ENCODE data around the gene SLC25A25.
"Not testable (repeated sequence)": the region's sequence is repeated elsewhere in the genome, so short reads cannot be mapped to it uniquely, and the experiment has no call there.

The SLC25A25 gene

GRCh38 chr9:128053560-128053959 is 14.5 kb upstream of the SLC25A25 start:
- no peak for DNase-seq

GRCh38 chr9:128054087-128054486 is 13.9 kb upstream of the SLC25A25 start:
- no peak for DNase-seq

DNA sequence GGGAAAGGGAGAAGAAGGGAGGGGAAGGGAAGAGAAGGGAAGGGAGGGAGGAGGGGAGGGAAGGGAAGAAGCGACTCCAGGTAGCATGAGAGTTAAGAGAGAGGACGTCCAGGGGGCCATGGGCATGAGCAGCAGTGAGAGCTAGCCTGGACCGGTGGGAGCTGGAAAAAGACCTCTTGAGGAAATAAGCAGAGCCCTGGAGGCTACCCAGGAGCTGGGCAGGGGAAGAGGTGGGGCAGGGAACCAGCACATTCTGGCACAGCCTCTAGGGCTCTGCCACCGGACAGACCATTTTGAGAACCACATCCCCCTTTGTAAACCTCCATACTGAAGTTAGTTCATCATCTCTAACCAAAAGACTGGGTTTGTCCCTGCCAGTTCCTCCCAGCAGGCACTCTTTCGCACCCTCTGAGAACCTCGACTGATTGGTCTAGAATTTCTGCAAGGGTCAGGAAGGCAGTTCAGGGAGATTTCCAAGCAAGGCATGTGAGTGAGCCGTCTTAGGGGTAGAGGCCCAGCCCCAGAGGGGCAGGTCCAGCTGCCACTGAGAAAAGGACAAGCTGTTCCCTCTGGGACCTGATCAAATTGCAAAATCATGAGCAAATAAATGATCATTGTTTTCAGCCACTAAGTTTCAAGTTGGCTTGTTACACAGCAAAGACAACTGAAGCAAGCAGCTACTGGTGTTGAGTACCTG is 12.5 kb upstream of the SLC25A25 start:
- no peak for DNase-seq

- DNase-seq = no peak
Measured at GRCh38 chr9:128056086-128056485, 11.9 kb upstream of the SLC25A25 start.

GRCh38 chr9:128056887-128057723 is 10.9 kb upstream of the SLC25A25 start:
- DNase-seq = peak; percentile 69

DNA sequence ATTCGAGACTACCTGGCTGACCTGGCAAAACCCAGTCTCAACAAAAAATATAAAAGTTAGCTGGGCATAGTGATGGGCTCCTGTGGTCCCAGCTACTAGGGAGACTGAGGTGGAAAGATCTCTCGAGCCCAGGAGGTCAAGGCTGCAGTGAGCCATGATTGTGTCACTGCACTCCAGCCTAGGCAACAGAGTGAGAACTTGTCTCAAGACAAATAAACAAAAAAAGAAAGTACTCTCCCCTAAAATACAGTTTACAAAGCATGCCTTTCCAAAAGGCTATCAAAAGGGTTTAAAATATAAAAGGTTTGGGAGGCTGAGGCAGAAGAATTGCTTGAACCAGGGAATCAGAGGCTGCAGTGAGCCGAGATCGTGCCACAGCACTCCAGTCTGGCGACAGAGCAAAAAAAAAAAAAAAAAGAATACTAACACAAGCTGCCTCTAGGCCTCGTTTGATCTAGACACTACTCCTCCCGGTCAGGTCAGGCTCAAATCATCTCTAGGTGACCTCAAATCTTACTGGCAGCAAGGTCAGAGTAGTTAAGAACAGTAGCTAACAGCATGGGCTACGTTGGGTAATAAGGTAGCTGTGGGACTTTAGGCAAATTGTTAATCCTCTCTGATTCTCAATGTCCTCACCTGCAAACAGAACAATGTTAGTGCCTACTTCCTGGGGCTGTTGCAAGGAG is 10.2 kb upstream of the SLC25A25 start:
- DNase-seq = no peak

- no peak for DNase-seq
Measured at GRCh38 chr9:128059365-128059983, 8.6 kb upstream of the SLC25A25 start.

DNA sequence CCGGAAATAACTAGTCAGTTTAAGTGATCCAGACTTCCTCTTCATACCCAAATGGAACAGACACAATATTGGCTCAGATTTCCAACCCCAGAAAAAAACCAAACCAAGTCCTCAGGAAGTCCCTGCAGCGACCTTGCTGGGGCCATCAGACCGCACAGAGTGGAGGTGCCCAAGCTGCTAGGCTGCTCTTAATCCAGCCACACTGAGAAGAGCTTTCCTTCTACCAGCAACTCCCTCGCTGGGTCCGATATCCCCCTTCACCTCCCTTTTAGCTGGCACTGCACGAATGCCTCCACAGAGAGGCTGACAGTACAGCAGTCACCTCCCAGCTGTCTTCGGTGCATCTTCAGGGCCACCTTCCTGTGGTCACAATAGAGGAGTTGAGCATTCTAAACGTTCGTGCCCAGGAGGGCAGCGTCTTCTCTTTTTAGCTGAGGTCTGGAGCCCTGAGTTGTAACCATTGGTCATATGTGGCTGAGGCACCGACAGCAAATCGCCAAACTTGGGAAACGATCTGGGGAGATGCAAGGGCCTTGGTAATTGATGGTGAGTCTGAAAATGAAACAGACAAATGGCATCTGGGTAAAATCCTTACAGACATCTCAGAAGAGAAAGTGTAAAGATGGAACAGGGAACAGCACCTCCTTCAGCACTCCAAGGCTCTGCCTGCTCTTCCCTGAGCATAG is 6.6 kb upstream of the SLC25A25 start:
- no peak for DNase-seq

- DNase-seq = no peak
Measured at GRCh38 chr9:128062279-128062678, 5.8 kb upstream of the SLC25A25 start.

GRCh38 chr9:128062846-128063831 is 4.9 kb upstream of the SLC25A25 start:
- no peak for DNase-seq

- no peak for DNase-seq
Measured at GRCh38 chr9:128065907-128066712, 1.9 kb upstream of the SLC25A25 start.

GRCh38 chr9:128066713-128067644 is 1.1 kb upstream of the SLC25A25 start, which contains the start of gene NAIF1:
TSS of gene NAIF1 (minus strand) at chr9:128067320. CDS start at chr9:128067101, 219 bp downstream.
- DNase-seq = peak; percentile 100

GRCh38 chr9:128068386-128069205 is 564 bp downstream of the SLC25A25 start:
- no peak for DNase-seq

- DNase-seq = no peak
Measured at GRCh38 chr9:128070874-128071273, 2.8 kb downstream of the SLC25A25 start.

DNA sequence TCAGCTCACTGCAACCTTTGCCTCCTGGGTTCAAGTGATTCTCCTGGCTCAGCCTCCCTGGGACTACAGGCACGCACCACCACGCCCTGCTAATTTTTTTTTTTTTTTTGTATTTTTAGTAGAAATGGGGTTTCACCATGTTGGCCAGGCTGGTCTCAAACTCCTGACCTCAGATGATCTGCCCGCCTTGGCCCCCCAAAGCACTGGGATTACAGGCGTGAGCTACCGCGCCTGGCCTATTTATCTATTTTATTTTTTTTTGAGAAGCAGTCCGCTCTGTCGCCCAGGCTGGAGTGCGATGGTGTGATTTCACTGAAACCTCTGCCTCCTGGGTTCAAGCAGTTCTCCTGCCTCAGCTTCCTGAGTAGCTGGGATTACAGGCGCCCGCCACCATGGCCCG is 3.4 kb downstream of the SLC25A25 start:
- DNase-seq = not testable (repeated sequence)

DNA sequence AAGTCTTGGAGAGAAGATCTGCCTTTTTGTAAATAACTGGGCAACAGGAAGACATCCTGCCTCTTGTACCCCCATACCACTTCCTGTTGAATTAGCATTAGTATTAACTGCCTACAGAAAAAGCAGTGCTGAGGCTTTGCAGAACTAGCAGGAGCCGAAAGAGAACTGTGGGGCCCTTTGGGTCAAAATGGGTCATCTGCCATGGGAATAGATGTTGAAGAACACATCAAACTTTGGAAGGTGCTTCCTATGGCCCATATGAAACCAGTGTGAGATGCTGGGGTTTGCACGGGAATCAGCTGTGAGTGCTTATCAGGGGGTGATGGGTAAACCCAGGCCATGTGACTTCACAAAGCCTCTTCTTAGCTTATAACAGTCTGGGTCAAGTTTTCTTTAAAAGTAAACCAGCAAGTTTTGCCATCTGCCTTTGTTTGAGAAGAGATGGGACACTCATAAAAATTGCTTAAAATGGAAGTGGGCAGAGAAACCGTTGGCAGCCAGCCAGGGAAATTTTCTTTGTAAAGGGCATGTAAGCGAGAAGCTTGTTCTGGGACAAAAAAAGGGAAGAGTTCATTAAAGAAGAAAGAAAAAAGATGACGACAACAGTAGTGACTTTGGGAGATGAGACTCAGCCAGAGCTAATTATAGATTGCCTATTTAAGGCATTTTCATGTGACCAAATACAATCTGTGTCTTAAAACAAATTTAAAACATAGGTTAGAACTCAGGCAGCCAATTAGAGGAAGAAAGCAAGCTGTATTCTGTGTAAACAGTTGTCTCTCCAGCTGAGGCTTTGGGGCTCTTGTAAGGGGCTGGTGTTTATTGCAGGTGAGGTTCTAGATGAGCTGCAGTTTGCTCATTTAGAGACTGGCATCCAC is 4.4 kb downstream of the SLC25A25 start:
- DNase-seq = peak; percentile 43

DNA sequence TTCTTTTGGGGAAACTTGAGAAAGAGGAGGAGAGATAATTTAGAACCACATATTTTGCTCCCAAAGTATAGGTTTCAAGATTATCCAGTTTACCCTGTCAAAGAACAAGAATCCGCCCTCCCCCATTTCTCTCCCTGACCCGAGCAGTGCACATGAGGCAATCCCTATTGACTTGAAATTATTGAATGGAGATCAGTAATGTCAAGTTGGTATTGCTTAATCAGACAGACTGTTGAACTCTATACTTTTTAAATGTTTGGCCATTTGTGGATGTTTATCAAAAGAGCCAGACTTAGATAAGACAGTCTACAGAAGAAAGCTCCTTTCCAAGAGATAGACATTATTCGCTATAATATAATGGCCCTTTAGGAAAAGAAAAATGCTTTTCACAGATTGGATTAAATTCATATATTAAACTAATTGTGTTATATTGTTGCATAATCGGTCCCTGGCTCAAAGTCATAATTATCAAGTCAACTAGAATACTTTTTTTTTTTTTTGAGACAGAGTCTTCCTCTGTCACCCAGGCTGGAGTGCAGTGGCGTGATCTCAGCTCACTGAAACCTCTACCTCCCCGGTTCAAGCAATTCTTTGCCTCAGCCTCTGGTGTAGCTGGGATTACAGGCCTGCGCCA is 5.3 kb downstream of the SLC25A25 start:
- DNase-seq = no peak

Measured in NCI-H774 (cell line).